PC-9 (cell line): ENCODE measurements around the gene RNF111. TPM values are rescaled to one million over a fixed set of nuclear protein-coding genes. Genes with fewer than 3 reads are reported as not detected.

Experiments
- BruUV-seq: library from RNA; stranded (reverse); fragments of 400-500 nt; replicated peaks from 2 replicates; lab custom pipeline; 2021; lab: Mats Ljungman, UMichigan
- CTCF ChIA-PET: fragments of 300-600 bp; sonication (Branson Sonifier 250); formaldehyde crosslinking; loops from one replicate; lab custom pipeline; 2022; ENCODE audit warnings: antibody characterized with exemption; lab: Charles Lee
- POLR2A ChIA-PET: fragments of 300-600 bp; sonication (Branson Sonifier 250); formaldehyde crosslinking; loops from one replicate; lab custom pipeline; 2022; ENCODE audit warnings: antibody characterized with exemption; ENCODE audit not compliant: unreplicated experiment; lab: Charles Lee
- DNase-seq, 2 experiments: peaks; one replicate each; pipeline versions ENCODE4 v3.0.0 to v3.0.0-alpha.2; 2015 to 2022; ENCODE audit warnings: mixed read lengths in 1 of 2
- H2AFZ ChIP-seq: fragments of 200-600 bp; sonication (generic); 2 replicates; pipeline ENCODE4 v1.8.1; 2017; ENCODE audit warnings: antibody characterized with exemption
- H3F3A ChIP-seq: fragments of 200-600 bp; sonication (generic); 2 replicates; pipeline ENCODE4 v1.8.1; 2017; ENCODE audit warnings: antibody characterized with exemption, mild to moderate bottlenecking, low read depth; ENCODE audit not compliant: insufficient read depth
- H3K27ac ChIP-seq: fragments of 200-600 bp; sonication (generic); 2 replicates; pipeline ENCODE4 v1.6.1; 2016; ENCODE audit warnings: mixed run types
- H3K27me3 ChIP-seq: fragments of 200-600 bp; sonication (generic); 2 replicates; pipeline ENCODE4 v1.6.1; 2016; ENCODE audit warnings: low read depth, mixed run types; ENCODE audit not compliant: insufficient read depth
- H3K36me3 ChIP-seq: fragments of 200-600 bp; sonication (generic); 2 replicates; pipeline ENCODE4 v1.6.1; 2016; ENCODE audit warnings: low read depth, mixed run types
- H3K4me1 ChIP-seq: fragments of 200-600 bp; sonication (generic); replicated peaks from 2 replicates; pipeline ENCODE4 v1.6.1; 2016; ENCODE audit warnings: mixed run types; ENCODE audit not compliant: insufficient read depth
- H3K4me2 ChIP-seq: fragments of 200-600 bp; sonication (generic); 2 replicates; pipeline ENCODE4 v1.6.1; 2017; ENCODE audit warnings: mixed run types
- H3K4me3 ChIP-seq: fragments of 200-600 bp; sonication (generic); 2 replicates; pipeline ENCODE4 v1.6.1; 2016; ENCODE audit warnings: mixed run types
- H3K79me2 ChIP-seq: fragments of 200-600 bp; sonication (generic); 2 replicates; pipeline ENCODE4 v1.6.1; 2017; ENCODE audit warnings: low read depth, mixed run types
- H3K9me2 ChIP-seq: fragments of 200-600 bp; sonication (generic); 2 replicates; pipeline ENCODE4 v1.8.1; 2017; ENCODE audit warnings: mild to moderate bottlenecking; ENCODE audit not compliant: insufficient read depth
- H3K9me3 ChIP-seq: fragments of 200-600 bp; sonication (generic); 2 replicates; pipeline ENCODE4 v1.8.1; 2016; ENCODE audit warnings: low read depth; ENCODE audit not compliant: insufficient read depth
- H4K20me1 ChIP-seq: fragments of 200-600 bp; sonication (generic); 2 replicates; pipeline ENCODE4 v1.8.1; 2017; ENCODE audit not compliant: insufficient read depth
- CTCF ChIP-seq: fragments of 200-600 bp; sonication (generic); conservative IDR thresholded peaks from 2 replicates; pipeline ENCODE4 v1.6.1; 2017; ENCODE audit warnings: mixed run types, antibody characterized with exemption, mild to moderate bottlenecking, moderate library complexity
- EZH2 ChIP-seq: fragments of 200-600 bp; sonication (generic); IDR thresholded peaks from 2 replicates; pipeline ENCODE4 v1.8.0; 2017; ENCODE audit warnings: antibody characterized with exemption, low read depth
- intact Hi-C: fragments of 100-400 bp; cut with micrococcal nuclease; formaldehyde crosslinking; loops from one replicate; pipeline ENCODE4 v1.10.0; 2022; ENCODE audit not compliant: unreplicated experiment
- total RNA-seq: library from RNA; stranded (reverse); gene quantifications from 2 replicates; pipeline ENCODE4 v1.2.3, GENCODE V29; 2021

RNF111 gene
- total RNA-seq, 1 experiment from 2014 or later: 37.7 TPM

GRCh38 chr15:58967479-58967878, 20.0 kb upstream of the RNF111 start:
- no peak for TF ChIP-seq CTCF
- no peak for TF ChIP-seq EZH2
- no peaks in the 10 kb centered on the region for H3K36me3 ChIP-seq
- intact Hi-C loops: no loop called here
- H3F3A ChIP-seq: peaks cover 10% of the 10 kb centered on the region
- no peaks in the 10 kb centered on the region for H3K9me2 ChIP-seq
- H3K27me3 ChIP-seq: no peaks in the 10 kb centered on the region
- CTCF ChIA-PET: no interaction called here
- H3K4me3 ChIP-seq: no peak overlapping the region
- no peak overlapping the region for H2AFZ ChIP-seq
- no peaks in the 10 kb centered on the region for H4K20me1 ChIP-seq
- H3K4me1 ChIP-seq: peaks cover 13% of the 10 kb centered on the region
- no peak overlapping the region for H3K27ac ChIP-seq
- no TSS peak for BruUV-seq
- H3K4me2 ChIP-seq: no peak overlapping the region
- no peaks in the 10 kb centered on the region for H3K9me3 ChIP-seq
- no peak for DNase-seq
- POLR2A ChIA-PET: no interaction called here
- H3K79me2 ChIP-seq: no peaks in the 10 kb centered on the region

- no TSS peak for BruUV-seq
- intact Hi-C loops: no loop called here
- Histone ChIP-seq H3K4me2 (no peak overlapping the region), H3K9me3 (no peaks in the 10 kb centered on the region), H3K27ac (no peak overlapping the region), H3F3A (no peaks in the 10 kb centered on the region), H4K20me1 (no peaks in the 10 kb centered on the region), H3K9me2 (no peaks in the 10 kb centered on the region), H3K4me3 (no peak overlapping the region), H3K79me2 (no peaks in the 10 kb centered on the region), H2AFZ (no peak overlapping the region), H3K36me3 (no peaks in the 10 kb centered on the region), H3K4me1 (no peaks in the 10 kb centered on the region), H3K27me3 (no peaks in the 10 kb centered on the region)
- no peak for TF ChIP-seq CTCF
- no peak for TF ChIP-seq EZH2
- ChIA-PET CTCF (no interaction called here), POLR2A (no interaction called here)
- no peak for DNase-seq
Measured at GRCh38 chr15:58977887-58978286, 9.6 kb upstream of the RNF111 start.

- Histone ChIP-seq H3K36me3 (no peaks in the 10 kb centered on the region), H4K20me1 (no peaks in the 10 kb centered on the region), H3K4me2 (no peak overlapping the region), H3F3A (no peaks in the 10 kb centered on the region), H2AFZ (no peak overlapping the region), H3K9me2 (no peaks in the 10 kb centered on the region), H3K4me3 (no peak overlapping the region), H3K9me3 (no peaks in the 10 kb centered on the region), H3K79me2 (no peaks in the 10 kb centered on the region), H3K27me3 (no peaks in the 10 kb centered on the region), H3K4me1 (no peaks in the 10 kb centered on the region), H3K27ac (no peak overlapping the region)
- ChIA-PET POLR2A (interaction anchor here (0.7 kb wide), 1 partner anchor 49 kb away, joined by 5 read pairs; no protein-coding TSS in a partner anchor), CTCF (no interaction called here)
- no TSS peak for BruUV-seq
- no peak for DNase-seq
- TF ChIP-seq EZH2 (no peak), CTCF (peak; percentile 61)
- intact Hi-C loops: loop anchor here (1.0 to 2.0 kb wide), 2 partner anchors 520 to 548 kb away; no protein-coding TSS in a partner anchor
Measured at GRCh38 chr15:58980351-58980939, 7.0 kb upstream of the RNF111 start.
